Tibial artery (tissue), 4 donors: ENCODE measurements around the gene PLBD1.

Experiments
- DNase-seq, 2 donors: peaks; one replicate each; pipeline ENCODE4 v3.0.0-alpha.2; 2019
- H3K27ac ChIP-seq, 2 donors: fragments of 200-600 bp; sonication (generic) in 1 of 2; 1 replicate in 1 of 2; 2 replicates in 1 of 2; pipeline ENCODE4 v1.5.1; 2018 to 2019; ENCODE audit warnings: mild to moderate bottlenecking in 1 of 2
- H3K27me3 ChIP-seq, 2 donors: fragments of 200-600 bp; sonication (generic) in 1 of 2; one replicate each; pipeline versions ENCODE4 v1.5.1 to v1.6.0; 2016 to 2019
- H3K36me3 ChIP-seq, 3 donors: fragments of 200-600 bp; sonication (generic) in 2 of 3; one replicate each; pipeline ENCODE4 v1.5.1; 2016 to 2019; ENCODE audit warnings: mild to moderate bottlenecking in 2 of 3
- H3K4me1 ChIP-seq, 4 donors: fragments of 200-600 bp; sonication (generic) in 2 of 4; 1 replicate in 3 of 4; 2 replicates in 1 of 4; pipeline ENCODE4 v1.5.1; 2016 to 2019
- H3K4me3 ChIP-seq, 2 donors: fragments of 200-600 bp; sonication (generic) in 1 of 2; 1 replicate in 1 of 2; 2 replicates in 1 of 2; pipeline ENCODE4 v1.5.1; 2018 to 2019; ENCODE audit warnings: mild to moderate bottlenecking in 2 of 2
- H3K9me3 ChIP-seq, 3 donors: fragments of 200-600 bp; sonication (generic) in 1 of 3; one replicate each; pipeline ENCODE4 v1.5.1; 2016 to 2019
- CTCF ChIP-seq, 2 experiments: fragments of 200-600 bp in 1 of 2; fragments of 450-650 bp in 1 of 2; IDR thresholded peaks; one replicate each; pipeline ENCODE4 v1.5.1; 2017 to 2019; ENCODE audit warnings: antibody characterized with exemption in 2 of 2, mild to moderate bottlenecking in 1 of 2, moderate library complexity in 1 of 2
- intact Hi-C: fragments of 100-400 bp; cut with DNase I; formaldehyde crosslinking; loops from one replicate; pipeline ENCODE4 v1.15.0; 2023; ENCODE audit warnings: low total_unique reads

PLBD1 gene

GRCh38 chr12:14473707-14474287, 93.9 kb downstream of the PLBD1 start:
- no peak overlapping the region for H3K27ac ChIP-seq
- H3K36me3 ChIP-seq, result peaks cover 80 to 84% (median 84%) of the 10 kb centered on the region in 3 donors
- H3K27me3 ChIP-seq, result no peaks in the 10 kb centered on the region
- H3K4me3 ChIP-seq, result no peak overlapping the region
- no peaks in the 10 kb centered on the region for H3K4me1 ChIP-seq
- DNase-seq, result no peak
- intact Hi-C loops, result no loop called here
- H3K9me3 ChIP-seq, result peaks cover 0 to 47% (median 26%) of the 10 kb centered on the region in 3 donors
- TF ChIP-seq CTCF (IDR thresholded peaks at IDR 0.05), result no peak

GRCh38 chr12:14471497-14471896, 96.2 kb downstream of the PLBD1 start:
- Histone ChIP-seq H3K9me3 (peaks cover 0 to 47% (median 26%) of the 10 kb centered on the region in 3 donors), H3K27ac (no peak overlapping the region), H3K4me3 (no peak overlapping the region), H3K4me1 (peaks cover 0 to 7% (median 0%) of the 10 kb centered on the region in 4 donors), H3K36me3 (peaks cover 72 to 80% (median 74%) of the 10 kb centered on the region in 3 donors), H3K27me3 (no peaks in the 10 kb centered on the region)
- no peak for TF ChIP-seq CTCF (IDR thresholded peaks at IDR 0.05)
- intact Hi-C loops, result no loop called here
- no peak for DNase-seq

- Histone ChIP-seq H3K4me1 (peaks cover 0 to 5% (median 0%) of the 10 kb centered on the region in 4 donors), H3K36me3 (peaks cover 38 to 52% (median 46%) of the 10 kb centered on the region in 3 donors), H3K27ac (no peak overlapping the region), H3K4me3 (no peak overlapping the region), H3K27me3 (no peaks in the 10 kb centered on the region), H3K9me3 (no peaks in the 10 kb centered on the region)
- DNase-seq, result no peak
- intact Hi-C loops, result no loop called here
- TF ChIP-seq CTCF (IDR thresholded peaks at IDR 0.05), result no peak
Measured at GRCh38 chr12:14460212-14460841, 107.4 kb downstream of the PLBD1 start.

- Histone ChIP-seq H3K4me3 (no peak overlapping the region), H3K36me3 (peaks cover 32 to 64% (median 35%) of the 10 kb centered on the region in 3 donors), H3K27ac (no peak overlapping the region), H3K27me3 (no peaks in the 10 kb centered on the region), H3K4me1 (peaks cover 0 to 4% (median 0%) of the 10 kb centered on the region in 4 donors), H3K9me3 (no peaks in the 10 kb centered on the region)
- no peak for TF ChIP-seq CTCF (IDR thresholded peaks at IDR 0.05)
- DNase-seq, result no peak
- intact Hi-C loops, result no loop called here
Measured at GRCh38 chr12:14454098-14454907, 113.4 kb downstream of the PLBD1 start.
